Keratinocyte (primary cell): ENCODE measurements around the gene UBA6. TPM values are rescaled to one million over a fixed set of nuclear protein-coding genes. Genes with fewer than 3 reads are reported as not detected.
"Not testable (repeated sequence)": the region's sequence is repeated elsewhere in the genome, so short reads cannot be mapped to it uniquely, and the experiment has no call there.

Experiments
- DNase-seq: peaks from one replicate; pipeline ENCODE4 v3.0.0-alpha.2; 2011; ENCODE audit warnings: low read depth, missing footprints, low spot score
- FAIRE-seq: peaks from 2 replicates; lab custom pipeline; 2011; peaks lifted over from hg19 to GRCh38; lab: Jason Lieb, UNC
- H2AFZ ChIP-seq: 2 replicates; pipeline ENCODE4 v1.6.0; 2012; ENCODE audit warnings: low read length, control low read depth, inconsistent platforms; ENCODE audit not compliant: control insufficient read depth
- H3K27ac ChIP-seq: 2 replicates; pipeline ENCODE4 v1.5.1; 2011; ENCODE audit warnings: low read length; ENCODE audit not compliant: control insufficient read depth, insufficient read depth
- H3K27me3 ChIP-seq: 3 replicates; pipeline ENCODE4 v1.6.0; 2011; ENCODE audit warnings: low read length; ENCODE audit not compliant: control insufficient read depth, insufficient read depth; ENCODE audit errors: extremely low read depth
- H3K36me3 ChIP-seq, 2 experiments: 2 replicates in 1 of 2; 3 replicates in 1 of 2; pipeline ENCODE4 v1.5.1; 2011; ENCODE audit warnings: low read length in 2 of 2, mild to moderate bottlenecking in 1 of 2; ENCODE audit not compliant: control insufficient read depth in 2 of 2, insufficient read depth in 2 of 2; ENCODE audit errors: extremely low read depth in 1 of 2
- H3K4me1 ChIP-seq: 3 replicates; pipeline ENCODE4 v1.5.1; 2011; ENCODE audit warnings: low read length; ENCODE audit not compliant: control insufficient read depth, insufficient read depth; ENCODE audit errors: extremely low read depth
- H3K4me2 ChIP-seq: 3 replicates; pipeline ENCODE4 v1.6.0; 2011; ENCODE audit warnings: low read depth, low read length; ENCODE audit not compliant: control insufficient read depth, insufficient read depth; ENCODE audit errors: extremely low read depth
- H3K4me3 ChIP-seq, 3 experiments: fragments of 200-600 bp in 1 of 3; sonication (generic) in 1 of 3; 2 replicates in 2 of 3; 3 replicates in 1 of 3; pipeline ENCODE4 v1.5.1; 2011 to 2016; ENCODE audit warnings: low read length in 3 of 3, mild to moderate bottlenecking in 3 of 3, control low read depth in 2 of 3, inconsistent platforms in 1 of 3, low read depth in 1 of 3, mixed read lengths in 1 of 3, mixed run types in 1 of 3, moderate library complexity in 1 of 3; ENCODE audit not compliant: control insufficient read depth in 2 of 3, insufficient read depth in 2 of 3; ENCODE audit errors: extremely low read depth in 1 of 3
- H3K79me2 ChIP-seq: 2 replicates; pipeline ENCODE4 v1.6.0; 2012; ENCODE audit warnings: low read length; ENCODE audit not compliant: control insufficient read depth, insufficient read depth
- H3K9ac ChIP-seq: 3 replicates; pipeline ENCODE4 v1.6.0; 2011; ENCODE audit warnings: low read length; ENCODE audit not compliant: control insufficient read depth, insufficient read depth; ENCODE audit errors: extremely low read depth
- H3K9me1 ChIP-seq: 3 replicates; pipeline ENCODE4 v1.6.0; 2011; ENCODE audit warnings: low read length; ENCODE audit not compliant: control insufficient read depth, insufficient read depth; ENCODE audit errors: extremely low read depth
- H3K9me3 ChIP-seq: 2 replicates; pipeline ENCODE4 v1.5.1; 2012; ENCODE audit warnings: low read depth, low read length; ENCODE audit not compliant: control insufficient read depth
- H4K20me1 ChIP-seq: 3 replicates; pipeline ENCODE4 v1.6.0; 2011; ENCODE audit warnings: low read length; ENCODE audit not compliant: control insufficient read depth, insufficient read depth; ENCODE audit errors: extremely low read depth
- EZH2 ChIP-seq: IDR thresholded peaks from one replicate; pipeline ENCODE4 v1.6.1; 2012; ENCODE audit warnings: inconsistent platforms, mild to moderate bottlenecking, low read length, moderate library complexity
- dilution Hi-C: fragments of 300-500 bp; cut with MboI; formaldehyde crosslinking; loops from one replicate; pipeline ENCODE4 v1.7.0; 2020; ENCODE audit warnings: low sequenced_read_pairs; ENCODE audit not compliant: extremely low pct_ligation_motif_present
- polyA plus RNA-seq, 5 experiments: library from polyadenylated mRNA; depleted of rRNA in 3 of 5; stranded (reverse) in 3 of 5; stranded (forward) in 1 of 5; unstranded in 1 of 5; fragments of >200 nt; gene quantifications; 1 replicate in 1 of 5; 2 replicates in 3 of 5; 3 replicates in 1 of 5; pipeline versions ENCODE4 v1.2.1 to v1.2.3, GENCODE V29; 2011 to 2012; ENCODE audit warnings: missing spikeins in 2 of 5, low read depth in 1 of 5, low replicate concordance in 1 of 5
- TF ChIP-seq, protein P1 (sequence below), 3 experiments: IDR thresholded peaks in 1 of 3; conservative IDR thresholded peaks in 1 of 3; optimal IDR thresholded peaks in 1 of 3; 2 replicates in 2 of 3; 3 replicates in 1 of 3; pipeline versions ENCODE3 to v1.5.1; 2011; ENCODE audit warnings: low read length in 3 of 3, mild to moderate bottlenecking in 3 of 3, moderate library complexity in 2 of 3, control low read depth in 1 of 3, inconsistent platforms in 1 of 3; ENCODE audit not compliant: insufficient read depth in 2 of 3; ENCODE audit errors: extremely low read depth in 1 of 3

UBA6 gene
- polyA plus RNA-seq, 1 donor (not counting 4 experiments of a cell fraction or from before 2014, with no cell fraction given), result 221 TPM

DNA sequence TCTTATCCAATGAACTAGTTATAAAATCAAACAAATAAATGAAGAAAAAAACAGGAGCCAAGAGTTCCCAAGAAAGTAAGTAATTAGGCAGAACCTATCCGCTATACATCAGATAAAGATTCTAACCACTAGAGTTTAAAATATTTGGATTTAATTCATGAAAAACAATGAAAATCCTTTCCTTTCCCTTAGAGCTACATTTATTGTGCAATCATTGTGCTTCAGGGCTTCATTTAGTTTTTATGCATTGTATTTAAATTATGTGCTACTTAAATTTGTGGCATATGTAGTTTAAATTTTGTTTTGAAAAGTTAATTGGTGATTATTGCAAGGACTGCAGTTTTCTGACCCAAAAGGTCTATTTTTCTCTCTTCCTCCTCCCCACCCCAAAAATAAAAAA is 35.3 kb upstream of the UBA6 start:
- Histone ChIP-seq H3K27ac (no peak overlapping the region), H3K9ac (no peak overlapping the region), H3K9me3 (peaks cover 1% of the 10 kb centered on the region), H3K79me2 (no peaks in the 10 kb centered on the region), H3K27me3 (no peaks in the 10 kb centered on the region), H4K20me1 (no peaks in the 10 kb centered on the region), H3K4me3 (no peak overlapping the region), H3K36me3 (no peaks in the 10 kb centered on the region), H2AFZ (no peak overlapping the region), H3K9me1 (no peaks in the 10 kb centered on the region), H3K4me2 (no peak overlapping the region), H3K4me1 (peaks cover 3% of the 10 kb centered on the region)
- dilution Hi-C loops, result no loop called here
- FAIRE-seq (no peak), DNase-seq (no peak)
- no peak for TF ChIP-seq EZH2
- TF ChIP-seq, protein P1, sequence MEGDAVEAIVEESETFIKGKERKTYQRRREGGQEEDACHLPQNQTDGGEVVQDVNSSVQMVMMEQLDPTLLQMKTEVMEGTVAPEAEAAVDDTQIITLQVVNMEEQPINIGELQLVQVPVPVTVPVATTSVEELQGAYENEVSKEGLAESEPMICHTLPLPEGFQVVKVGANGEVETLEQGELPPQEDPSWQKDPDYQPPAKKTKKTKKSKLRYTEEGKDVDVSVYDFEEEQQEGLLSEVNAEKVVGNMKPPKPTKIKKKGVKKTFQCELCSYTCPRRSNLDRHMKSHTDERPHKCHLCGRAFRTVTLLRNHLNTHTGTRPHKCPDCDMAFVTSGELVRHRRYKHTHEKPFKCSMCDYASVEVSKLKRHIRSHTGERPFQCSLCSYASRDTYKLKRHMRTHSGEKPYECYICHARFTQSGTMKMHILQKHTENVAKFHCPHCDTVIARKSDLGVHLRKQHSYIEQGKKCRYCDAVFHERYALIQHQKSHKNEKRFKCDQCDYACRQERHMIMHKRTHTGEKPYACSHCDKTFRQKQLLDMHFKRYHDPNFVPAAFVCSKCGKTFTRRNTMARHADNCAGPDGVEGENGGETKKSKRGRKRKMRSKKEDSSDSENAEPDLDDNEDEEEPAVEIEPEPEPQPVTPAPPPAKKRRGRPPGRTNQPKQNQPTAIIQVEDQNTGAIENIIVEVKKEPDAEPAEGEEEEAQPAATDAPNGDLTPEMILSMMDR (optimal IDR thresholded peaks at IDR 0.05 in 1 of 3, IDR thresholded peaks at IDR 0.05 in 1 of 3, conservative IDR thresholded peaks at IDR 0.05 in 1 of 3; ENCODE audit: extremely low read depth in 1 of 3, insufficient read depth in 2 of 3, low read length in 3 of 3), result no peak

DNA sequence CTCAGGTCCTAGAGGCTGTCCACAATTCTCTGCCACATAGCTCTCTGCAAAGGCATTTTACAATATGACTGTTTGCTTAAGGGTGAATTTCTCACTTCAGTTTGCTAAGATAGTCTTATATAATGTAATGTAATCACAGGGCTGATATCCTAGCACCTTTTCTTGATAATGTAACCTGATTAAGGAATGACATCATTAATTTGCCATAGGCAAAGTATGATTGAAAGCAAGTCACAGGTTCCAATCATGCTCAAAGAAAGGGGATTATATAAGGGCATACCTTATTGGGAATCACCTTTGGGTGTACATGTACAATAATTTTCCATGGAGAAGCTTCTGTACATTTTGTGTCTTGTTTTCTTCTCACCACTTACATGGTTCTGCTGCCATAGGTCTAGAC is 34.4 kb upstream of the UBA6 start:
- Histone ChIP-seq H3K4me2 (no peak overlapping the region), H3K4me1 (peaks cover 3% of the 10 kb centered on the region), H3K36me3 (no peaks in the 10 kb centered on the region), H4K20me1 (no peaks in the 10 kb centered on the region), H2AFZ (no peak overlapping the region), H3K9me3 (peaks cover 1% of the 10 kb centered on the region), H3K27me3 (no peaks in the 10 kb centered on the region), H3K9me1 (no peaks in the 10 kb centered on the region), H3K79me2 (no peaks in the 10 kb centered on the region), H3K9ac (no peak overlapping the region), H3K4me3 (no peak overlapping the region), H3K27ac (no peak overlapping the region)
- TF ChIP-seq, protein P1 (optimal IDR thresholded peaks at IDR 0.05 in 1 of 3, IDR thresholded peaks at IDR 0.05 in 1 of 3, conservative IDR thresholded peaks at IDR 0.05 in 1 of 3; ENCODE audit: extremely low read depth in 1 of 3, insufficient read depth in 2 of 3, low read length in 3 of 3), result no peak
- no peak for TF ChIP-seq EZH2
- DNase-seq, result no peak
- no peak for FAIRE-seq
- dilution Hi-C loops, result no loop called here

DNA sequence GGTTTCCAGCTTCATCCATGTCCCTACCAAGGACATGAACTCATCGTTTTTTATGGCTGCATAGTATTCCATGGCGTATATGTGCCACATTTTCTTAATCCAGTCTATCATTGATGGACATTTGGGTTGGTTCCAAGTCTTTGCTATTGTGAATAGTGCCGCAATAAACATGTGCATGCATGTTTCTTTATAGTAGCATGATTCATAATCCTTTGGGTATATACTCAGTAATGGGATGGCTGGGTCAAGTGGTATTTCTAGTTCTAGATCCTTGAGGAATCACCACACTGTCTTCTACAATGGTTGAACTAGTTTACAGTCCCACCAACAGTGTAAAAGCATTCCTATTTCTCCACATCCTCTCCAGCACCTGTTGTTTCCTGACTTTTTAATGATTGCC is 29.6 kb upstream of the UBA6 start:
- H3K36me3 ChIP-seq, FAIRE-seq, dilution Hi-C loops, H3K9me3 ChIP-seq, H3K9me1 ChIP-seq, H3K27ac ChIP-seq, H3K79me2 ChIP-seq, H2AFZ ChIP-seq, H3K9ac ChIP-seq, H3K27me3 ChIP-seq, DNase-seq, H4K20me1 ChIP-seq, H3K4me2 ChIP-seq, H3K4me3 ChIP-seq: not testable (repeated sequence)
- peaks cover 23% of the 10 kb centered on the region for H3K4me1 ChIP-seq
